ENCODE results near the gene CXCL16.
"Not testable (repeated sequence)": the region's sequence is repeated elsewhere in the genome, so short reads cannot be mapped to it uniquely, and the experiment has no call there.

The CXCL16 gene

DNA sequence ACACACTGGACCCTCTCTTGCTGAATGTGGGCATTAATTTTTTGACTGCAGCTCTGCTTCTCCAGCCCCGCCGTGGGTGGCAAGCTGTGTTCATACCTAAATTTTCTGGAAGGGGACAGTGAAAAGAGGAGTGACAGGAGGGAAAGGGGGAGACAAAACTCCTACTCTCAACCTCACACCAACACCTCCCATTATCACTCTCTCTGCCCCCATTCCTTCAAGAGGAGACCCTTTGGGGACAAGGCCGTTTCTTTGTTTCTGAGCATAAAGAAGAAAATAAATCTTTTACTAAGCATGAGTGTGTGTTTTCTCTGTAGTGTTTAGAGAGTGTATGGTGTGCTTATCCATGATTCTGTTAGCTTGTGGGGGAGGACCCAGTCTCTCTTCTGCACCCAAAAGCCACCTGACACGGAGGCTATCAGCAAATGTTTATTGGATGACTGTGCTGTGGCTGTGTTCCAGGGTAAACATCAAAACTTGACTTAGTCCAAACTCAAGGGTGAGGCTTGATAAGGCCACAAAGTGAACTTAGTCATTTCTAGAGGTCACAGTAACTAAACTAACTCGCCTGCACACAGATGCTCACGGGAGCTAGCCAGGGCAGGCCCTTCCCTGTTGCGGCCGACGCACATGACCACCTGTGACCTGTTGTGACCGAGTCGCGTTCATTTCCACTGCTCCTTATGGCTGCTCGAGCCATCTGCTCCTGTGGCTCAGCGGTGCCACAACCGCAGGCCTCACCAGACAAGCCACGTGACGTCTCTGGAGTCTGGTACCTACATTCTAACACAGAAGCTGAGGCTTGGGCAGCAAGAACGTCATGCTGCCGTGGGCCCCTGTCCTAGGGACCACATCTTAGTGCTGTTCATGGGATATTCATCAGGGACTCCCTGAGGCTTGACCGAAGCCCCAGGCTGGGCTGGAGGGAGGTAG is 18.3 kb downstream of the CXCL16 start:
- no peak for DNase-seq (ENCODE audit: extremely low read depth in 1 of 2, low read depth in 1 of 2)

GRCh38 chr17:4720787-4721186 is 18.9 kb downstream of the CXCL16 start:
- DNase-seq (ENCODE audit: extremely low read depth in 1 of 2, low read depth in 1 of 2): no peak

DNA sequence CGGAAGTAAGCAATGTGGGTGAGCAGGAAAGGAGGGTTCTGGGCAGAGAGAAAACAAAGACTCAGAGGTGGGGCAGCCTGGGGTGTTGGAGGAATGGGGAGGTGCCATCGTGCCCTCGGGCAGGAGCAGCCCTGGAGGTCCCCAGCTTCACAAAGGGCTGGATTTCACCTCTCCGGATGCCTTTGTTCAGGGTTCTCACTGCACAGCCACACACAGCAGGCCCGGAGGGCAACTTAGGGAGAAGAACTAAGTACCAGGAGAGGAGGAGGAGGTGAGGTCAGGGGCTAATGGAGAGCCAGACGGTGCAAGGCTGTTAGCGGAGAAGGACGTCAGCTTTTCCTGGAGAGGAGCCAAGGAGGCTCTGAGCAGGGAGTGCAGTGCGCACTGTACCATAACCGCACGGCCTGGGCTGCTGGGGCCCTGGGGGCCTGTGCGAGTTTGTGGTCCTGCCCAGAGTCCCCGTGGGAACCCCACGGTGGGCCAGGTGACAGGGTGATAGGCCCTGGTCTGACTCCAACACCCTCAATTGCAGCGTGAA is 20.0 kb downstream of the CXCL16 start:
- DNase-seq (ENCODE audit: extremely low read depth in 1 of 2, low read depth in 1 of 2): no peak

GRCh38 chr17:4719146-4719545 is 20.6 kb downstream of the CXCL16 start:
- no peak for DNase-seq (ENCODE audit: extremely low read depth in 1 of 2, low read depth in 1 of 2)

GRCh38 chr17:4718276-4718675 is 21.5 kb downstream of the CXCL16 start:
- no peak for DNase-seq (ENCODE audit: extremely low read depth in 1 of 2, low read depth in 1 of 2)

- DNase-seq (ENCODE audit: extremely low read depth in 1 of 2, low read depth in 1 of 2): no peak
Observed at GRCh38 chr17:4717791-4718190, 21.9 kb downstream of the CXCL16 start.

- DNase-seq (ENCODE audit: extremely low read depth in 1 of 2, low read depth in 1 of 2): no peak
Observed at GRCh38 chr17:4716081-4716480, 23.6 kb downstream of the CXCL16 start.

DNA sequence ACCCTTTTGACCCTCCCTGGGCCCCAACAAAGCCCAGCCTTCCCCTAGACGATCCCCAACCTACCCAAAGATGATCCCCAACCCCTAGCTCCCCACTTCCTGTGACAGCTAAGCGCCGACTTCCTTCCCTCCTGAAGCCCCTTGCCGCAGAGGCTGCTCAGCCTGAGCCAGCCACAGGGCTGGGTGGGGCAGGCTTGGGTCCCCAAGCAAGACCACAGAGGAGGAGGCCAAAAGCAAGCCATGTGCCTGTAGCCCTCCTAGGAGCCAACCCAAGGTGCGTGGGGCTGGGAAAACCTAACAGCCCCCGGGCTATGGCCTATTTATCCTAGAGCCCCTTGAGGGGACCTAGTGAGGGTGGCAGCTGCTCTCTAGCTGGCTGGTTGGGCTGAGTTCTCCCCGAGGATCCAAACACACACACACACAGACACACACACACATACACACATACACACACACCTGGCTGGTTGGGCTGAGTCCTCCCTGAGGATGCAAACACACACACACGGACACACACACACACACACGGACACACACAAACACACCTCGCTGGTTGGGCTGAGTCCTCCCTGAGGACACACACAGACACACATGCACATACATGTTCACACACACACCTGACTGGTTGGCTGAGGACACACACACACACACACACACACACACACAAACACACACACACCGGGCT is 24.5 kb downstream of the CXCL16 start:
- DNase-seq (ENCODE audit: extremely low read depth in 1 of 2, low read depth in 1 of 2): peak; percentile 30 to 47

- not testable (repeated sequence) for DNase-seq (ENCODE audit: extremely low read depth in 1 of 2, low read depth in 1 of 2)
Observed at GRCh38 chr17:4714340-4715062, 25.2 kb downstream of the CXCL16 start.

- no peak for DNase-seq (ENCODE audit: extremely low read depth in 1 of 2, low read depth in 1 of 2)
Observed at GRCh38 chr17:4712526-4712925, 27.2 kb downstream of the CXCL16 start.

DNA sequence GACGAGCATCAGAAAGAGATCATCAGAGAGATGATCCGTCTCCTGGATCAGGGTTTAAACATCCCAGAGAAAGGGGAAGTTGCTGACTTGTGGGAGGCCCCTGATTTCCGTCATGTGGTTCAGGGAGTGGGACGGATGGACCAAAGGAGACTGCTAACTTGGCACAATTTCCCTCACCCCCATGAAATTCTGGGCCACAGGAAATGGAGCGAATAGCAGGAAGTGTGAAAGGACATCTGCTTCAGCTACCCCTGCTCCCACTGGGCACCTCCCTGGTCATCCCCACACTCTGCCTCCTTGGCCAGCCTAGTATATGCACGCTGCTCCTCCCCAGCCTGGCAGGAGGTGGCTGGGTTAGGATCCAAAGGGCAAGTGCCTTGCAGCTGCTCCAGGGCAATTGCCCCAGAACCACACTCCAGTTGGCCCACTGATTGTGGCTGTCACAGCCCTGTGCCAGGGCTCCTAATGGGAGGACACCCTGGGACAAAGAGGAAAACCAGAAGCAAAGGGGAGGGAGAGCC is 28.0 kb downstream of the CXCL16 start:
- DNase-seq (ENCODE audit: extremely low read depth in 1 of 2, low read depth in 1 of 2): no peak

DNA sequence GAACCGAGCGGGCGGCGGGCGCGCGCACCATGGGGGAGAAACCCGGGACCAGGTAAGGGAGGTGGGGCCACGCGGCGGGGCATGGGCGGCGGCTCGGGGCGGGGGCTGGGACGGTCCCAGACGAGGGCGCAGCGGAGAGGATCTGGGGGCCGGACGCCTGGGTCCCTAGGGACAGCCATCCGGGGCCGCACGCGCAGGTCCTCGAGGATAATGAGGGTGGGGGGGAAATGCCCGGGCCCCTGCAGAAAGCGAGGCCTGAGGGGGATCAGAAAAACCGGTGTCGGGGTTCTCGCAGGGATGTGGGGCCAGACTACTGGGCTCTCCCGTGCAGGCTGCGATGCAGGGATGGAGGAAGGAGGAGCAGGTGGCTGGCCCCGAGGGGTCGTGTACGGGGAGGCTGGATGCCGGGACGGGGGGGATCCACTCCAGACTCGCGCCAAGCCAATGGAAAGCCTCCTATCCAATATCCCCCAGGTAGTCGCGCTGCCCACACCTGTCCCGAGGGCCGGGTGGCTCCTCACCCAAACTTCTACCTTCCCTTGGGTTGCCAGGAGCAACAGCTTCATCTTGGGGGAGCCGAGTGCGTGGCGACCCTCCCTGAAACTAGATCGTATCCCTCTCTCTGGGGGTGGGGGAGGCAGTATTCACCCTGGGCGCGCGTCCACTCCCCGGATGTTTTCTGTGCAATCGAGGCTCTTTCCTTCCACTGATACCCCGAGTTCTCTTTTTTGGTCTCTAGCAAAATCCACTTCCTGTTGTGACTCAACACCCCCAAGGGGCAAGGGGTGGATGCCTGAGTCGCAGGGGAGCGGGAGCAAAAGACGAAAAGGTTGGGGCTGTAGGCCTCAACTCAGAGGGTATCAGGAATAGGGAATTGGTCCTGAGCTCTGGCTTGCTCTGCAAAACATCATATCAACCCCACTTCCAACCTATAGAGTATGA is 28.8 kb downstream of the CXCL16 start:
- peak in 1 of 2 donors; percentile 25 for DNase-seq (ENCODE audit: extremely low read depth in 1 of 2, low read depth in 1 of 2)

DNA sequence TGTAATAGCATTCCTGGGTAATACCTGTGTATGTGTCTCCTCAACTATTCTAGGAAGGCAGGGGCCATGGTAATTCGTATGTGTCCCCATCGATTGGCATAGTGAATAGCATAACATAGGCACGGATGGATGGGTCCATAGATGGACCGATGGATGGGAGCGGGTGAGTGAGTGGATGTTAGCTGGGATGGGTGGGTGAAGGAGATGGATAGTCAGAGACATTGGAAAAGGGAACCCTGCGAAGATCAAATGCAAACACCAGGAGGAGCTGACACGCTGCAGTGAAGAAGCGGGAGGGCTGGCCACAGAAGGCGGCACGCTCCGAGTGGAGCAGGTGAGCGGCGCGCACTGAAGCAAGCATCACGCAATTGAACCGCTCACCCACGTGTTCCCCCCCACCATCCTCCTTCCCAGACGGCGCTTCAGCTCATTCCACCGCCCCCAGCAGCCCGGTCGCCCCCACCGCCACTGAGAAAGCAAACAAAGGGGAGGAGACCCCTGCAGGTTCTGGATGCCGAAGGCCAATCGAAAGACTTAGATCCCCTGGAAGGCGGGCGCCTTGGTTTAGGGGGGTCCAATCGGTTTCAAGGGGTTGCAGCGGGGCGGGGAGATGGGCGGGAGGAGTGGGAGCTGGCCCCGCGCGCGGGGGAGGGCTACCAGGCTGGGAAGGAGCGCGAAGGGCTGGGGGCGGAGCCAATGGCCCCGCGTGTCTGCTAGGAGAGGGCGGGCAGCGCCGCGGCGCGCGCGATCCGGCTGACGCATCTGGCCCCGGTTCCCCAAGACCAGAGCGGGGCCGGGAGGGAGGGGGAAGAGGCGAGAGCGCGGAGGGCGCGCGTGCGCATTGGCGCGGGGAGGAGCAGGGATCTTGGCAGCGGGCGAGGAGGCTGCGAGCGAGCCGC is 29.7 kb downstream of the CXCL16 start, which contains the start of gene ARRB2:
TSS of gene ARRB2 (plus strand) at position 839 of the 899 bp plus-strand sequence. CDS start 90 bp downstream, outside the sequence.
- peak; percentile 96 to 98 for DNase-seq (ENCODE audit: extremely low read depth in 1 of 2, low read depth in 1 of 2)

GRCh38 chr17:4708436-4708835 is 31.3 kb downstream of the CXCL16 start:
- DNase-seq (ENCODE audit: extremely low read depth in 1 of 2, low read depth in 1 of 2): no peak

DNA sequence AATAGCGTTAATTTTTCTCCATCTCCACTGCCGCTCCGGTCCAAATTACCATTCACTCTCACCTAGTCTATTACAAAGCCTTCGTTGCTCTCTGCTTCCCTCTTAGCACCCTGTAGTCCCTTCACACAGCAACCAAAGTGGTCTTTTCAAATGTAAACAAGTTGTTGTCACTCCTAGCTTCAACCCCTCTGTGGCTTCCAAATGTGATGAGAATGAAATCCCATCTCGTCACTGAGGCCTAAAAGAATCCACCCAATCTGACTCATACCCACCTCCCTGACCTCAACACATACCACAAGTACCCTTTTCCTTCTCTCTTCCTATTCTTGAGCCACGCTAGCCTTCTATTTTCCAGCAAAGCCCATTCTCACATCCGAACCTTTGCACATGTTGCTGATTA is 33.6 kb downstream of the CXCL16 start:
- DNase-seq (ENCODE audit: extremely low read depth in 1 of 2, low read depth in 1 of 2): no peak

GRCh38 chr17:4704991-4705390 is 34.7 kb downstream of the CXCL16 start:
- DNase-seq (ENCODE audit: extremely low read depth in 1 of 2, low read depth in 1 of 2): no peak

- DNase-seq (ENCODE audit: extremely low read depth in 1 of 2, low read depth in 1 of 2): not testable (repeated sequence)
Observed at GRCh38 chr17:4704574-4704907, 35.2 kb downstream of the CXCL16 start.

GRCh38 chr17:4703330-4703691 is 36.4 kb downstream of the CXCL16 start:
- no peak for DNase-seq (ENCODE audit: extremely low read depth in 1 of 2, low read depth in 1 of 2)

DNA sequence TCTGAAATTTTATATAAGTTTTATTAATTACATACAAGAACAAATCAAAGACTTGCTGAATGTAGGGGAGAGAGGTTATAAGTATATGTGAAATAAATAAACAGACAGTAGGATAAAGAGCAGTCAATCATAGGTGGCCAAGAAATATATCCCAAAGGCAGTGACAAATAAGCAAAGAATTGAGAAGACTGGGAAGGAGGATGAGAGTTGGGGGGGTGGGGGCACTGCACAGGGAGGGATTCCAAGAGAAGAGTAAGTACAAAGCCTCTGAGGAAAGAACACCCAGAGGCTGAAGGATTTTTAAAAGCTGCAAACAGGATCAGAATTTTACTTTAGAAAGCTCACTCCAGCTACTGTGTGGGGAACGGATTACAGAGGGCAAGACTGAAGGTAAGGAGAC is 38.6 kb downstream of the CXCL16 start:
- DNase-seq (ENCODE audit: extremely low read depth in 1 of 2, low read depth in 1 of 2): no peak
